ENCODE results near the gene ARHGAP5.
"Not testable (repeated sequence)": the region's sequence is repeated elsewhere in the genome, so short reads cannot be mapped to it uniquely, and the experiment has no call there.

The ARHGAP5 gene

DNA sequence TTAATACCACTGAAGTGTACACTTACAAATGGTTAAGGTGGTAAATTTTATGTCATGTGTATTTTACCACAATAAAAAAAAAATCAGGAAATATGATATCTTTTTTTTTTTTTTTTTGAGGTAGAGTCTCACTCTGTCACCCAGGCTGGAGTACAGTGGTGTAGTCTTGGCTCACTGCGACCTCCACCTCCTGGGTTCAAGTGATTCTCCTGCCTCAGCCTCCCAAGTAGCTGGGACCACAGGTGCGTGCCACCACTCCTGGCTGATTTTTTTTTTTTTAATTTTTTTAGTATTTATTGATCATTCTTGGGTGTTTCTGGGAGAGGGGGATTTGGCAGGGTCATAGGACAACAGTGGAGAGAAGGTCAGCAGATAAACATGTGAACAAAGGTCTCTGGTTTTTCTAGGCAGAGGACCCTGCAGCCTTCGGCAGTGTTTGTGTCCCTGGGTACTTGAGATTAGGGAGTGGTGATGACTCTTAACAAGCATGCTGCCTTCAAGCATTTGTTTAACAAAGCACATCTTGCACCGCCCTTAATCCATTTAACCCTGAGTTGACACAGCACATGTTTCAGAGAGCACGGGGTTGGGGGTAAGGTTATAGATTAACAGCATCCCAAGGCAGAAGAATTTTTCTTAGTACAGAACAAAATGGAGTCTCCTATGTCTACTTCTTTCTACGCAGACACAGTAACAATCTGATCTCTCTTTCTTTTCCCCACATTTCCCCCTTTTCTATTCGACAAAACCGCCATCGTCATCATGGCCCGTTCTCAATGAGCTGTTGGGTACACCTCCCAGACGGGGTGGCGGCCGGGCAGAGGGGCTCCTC, 50.0 kb downstream of the ARHGAP5 start:
- DNase-seq, result not testable (repeated sequence)

GRCh38 chr14:32127731-32128654, 50.9 kb downstream of the ARHGAP5 start:
- not testable (repeated sequence) for DNase-seq

- DNase-seq, result no peak
These were observed 51.6 kb downstream of the ARHGAP5 start for GRCh38 chr14:32128703-32129102.

DNA sequence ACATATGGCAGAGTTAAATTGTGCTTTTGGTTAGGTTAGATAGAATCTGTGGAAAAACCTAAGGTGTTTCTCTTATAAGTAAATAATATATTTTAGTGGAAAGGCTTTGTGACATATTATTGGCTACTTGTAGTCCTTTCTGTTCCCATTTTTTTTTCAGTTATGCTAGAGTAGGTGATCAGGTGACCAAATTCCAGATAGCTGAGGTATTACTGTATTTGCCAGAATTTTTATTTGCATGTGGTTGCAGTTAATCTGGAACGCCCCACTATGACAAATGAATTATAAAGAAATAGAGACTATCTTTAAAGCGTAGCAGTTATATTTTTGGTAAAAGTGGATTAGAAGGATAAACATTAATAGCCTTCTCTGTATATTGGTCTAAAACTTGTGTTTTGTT, 52.0 kb downstream of the ARHGAP5 start:
- no peak for DNase-seq

DNA sequence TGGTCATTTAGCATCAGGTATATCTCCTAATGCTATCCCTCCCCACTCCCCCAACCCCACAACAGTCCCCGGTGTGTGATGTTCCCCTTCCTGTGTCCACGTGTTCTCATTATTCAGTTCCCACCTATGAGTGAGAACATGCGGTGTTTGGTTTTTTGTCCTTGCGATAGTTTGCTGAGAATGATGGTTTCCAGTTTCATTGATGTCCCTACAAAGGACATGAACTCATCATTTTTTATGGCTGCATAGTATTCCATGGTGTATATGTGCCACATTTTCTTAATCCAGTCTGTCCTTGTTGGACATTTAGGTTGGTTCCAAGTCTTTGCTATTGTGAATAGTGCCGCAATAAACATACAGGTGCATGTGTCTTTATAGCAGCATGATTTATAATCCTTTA, 54.6 kb downstream of the ARHGAP5 start:
- DNase-seq, result not testable (repeated sequence)

- DNase-seq, result no peak
These were observed 57.5 kb downstream of the ARHGAP5 start for GRCh38 chr14:32134448-32135097.

GRCh38 chr14:32136027-32136825, 59.1 kb downstream of the ARHGAP5 start:
- no peak for DNase-seq

DNA sequence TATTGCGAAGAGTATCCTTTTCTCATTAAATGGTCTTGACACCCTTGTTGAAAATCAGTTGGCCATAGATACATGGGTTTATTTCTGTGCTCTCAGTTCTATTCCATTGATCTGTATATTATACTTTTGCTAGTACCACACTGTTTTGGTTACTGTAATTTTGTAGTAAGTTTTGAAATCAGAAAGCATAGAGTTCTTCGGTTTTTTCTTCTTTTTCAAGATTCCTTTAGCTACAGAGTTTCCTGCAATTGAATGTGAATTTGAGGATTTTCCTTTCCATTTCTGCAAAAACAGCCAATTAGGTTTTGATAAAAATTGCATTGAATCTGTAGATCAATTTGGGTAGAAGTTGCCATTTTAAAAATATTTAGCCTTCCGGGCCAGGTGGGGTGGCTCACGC, 60.2 kb downstream of the ARHGAP5 start:
- no peak for DNase-seq

- no peak for DNase-seq
These were observed 60.8 kb downstream of the ARHGAP5 start for GRCh38 chr14:32137892-32138291.

GRCh38 chr14:32142341-32142740, 65.2 kb downstream of the ARHGAP5 start:
- no peak for DNase-seq

GRCh38 chr14:32142754-32143437, 65.8 kb downstream of the ARHGAP5 start:
- DNase-seq, result no peak

DNA sequence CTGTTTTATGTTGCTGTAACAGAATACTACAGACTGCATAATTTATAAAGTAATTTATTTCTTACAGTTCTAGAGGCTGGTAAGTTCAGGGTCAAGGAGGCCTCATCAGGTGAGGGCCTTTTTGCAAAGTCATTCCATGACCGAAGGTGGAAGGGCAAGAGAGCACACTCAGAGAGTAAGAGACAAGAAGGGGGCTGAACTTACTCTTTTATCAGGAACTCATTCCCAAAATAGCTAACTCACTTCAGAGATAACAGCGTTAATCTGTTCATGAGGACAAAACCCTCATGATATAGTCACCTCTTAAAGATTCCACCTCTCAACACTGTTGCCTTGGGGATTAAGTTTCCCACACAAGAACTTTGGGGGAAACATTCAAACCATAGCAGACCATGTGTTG, 73.3 kb downstream of the ARHGAP5 start:
- no peak for DNase-seq

- no peak for DNase-seq
These were observed 88.9 kb downstream of the ARHGAP5 start for GRCh38 chr14:32166029-32166428.

DNA sequence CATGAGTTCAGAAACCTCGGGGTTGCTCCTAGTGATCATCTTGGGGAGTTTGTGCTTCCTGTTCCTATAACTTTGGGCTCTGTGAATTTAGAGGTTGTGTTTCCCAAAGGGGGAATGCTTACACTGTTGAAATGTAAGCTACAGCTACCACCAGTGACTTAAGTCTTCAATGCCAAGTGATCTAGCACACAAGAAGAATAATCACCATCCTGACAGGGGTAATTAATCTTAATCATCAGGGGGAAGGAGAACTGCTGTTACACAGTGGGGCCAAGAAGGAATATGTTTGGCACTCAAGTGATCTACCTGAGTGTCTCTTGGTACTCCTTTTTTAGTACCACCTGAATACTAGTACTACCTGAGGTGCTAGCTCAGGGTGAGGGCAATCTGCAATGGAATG, 89.8 kb downstream of the ARHGAP5 start:
- DNase-seq, result no peak

GRCh38 chr14:32167907-32168306, 90.8 kb downstream of the ARHGAP5 start:
- DNase-seq, result no peak

DNA sequence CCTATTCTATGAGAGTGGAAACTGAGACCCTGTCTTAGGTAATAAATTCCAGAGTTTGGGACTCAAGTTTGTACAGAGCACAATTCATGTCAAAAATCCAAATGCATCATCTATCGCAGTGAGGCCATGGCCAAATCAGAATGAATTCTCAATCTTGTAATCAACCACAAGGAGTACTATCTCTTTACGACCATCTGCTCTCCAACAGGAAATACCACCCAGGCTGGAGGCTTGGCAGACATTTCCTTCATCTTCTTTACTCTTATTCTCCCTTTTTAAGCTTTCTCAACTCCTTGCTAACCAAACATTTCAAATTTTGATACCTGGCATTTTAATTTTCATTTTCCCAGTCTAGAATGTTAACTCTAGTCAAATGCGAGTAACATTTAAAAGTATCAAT, 92.1 kb downstream of the ARHGAP5 start:
- DNase-seq, result peak; percentile 58

DNA sequence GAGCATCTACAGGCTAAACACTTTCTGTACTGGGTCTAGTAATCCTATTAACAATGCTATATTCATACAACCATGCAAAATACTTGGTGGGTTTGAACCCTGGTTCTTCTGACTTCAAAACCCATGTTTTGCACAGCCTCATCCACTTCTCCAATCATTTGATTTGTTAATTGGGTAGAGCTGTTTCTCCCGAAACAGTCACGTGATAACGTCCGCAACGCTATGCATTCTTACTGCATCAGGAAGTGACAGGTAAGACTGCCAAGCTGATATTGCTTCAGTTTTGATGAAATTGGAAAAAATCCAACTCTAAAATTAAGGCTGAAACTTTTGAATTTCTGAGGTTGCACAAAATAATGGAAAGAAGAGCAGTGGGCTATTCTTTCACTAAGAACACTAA, 94.4 kb downstream of the ARHGAP5 start:
- no peak for DNase-seq

DNA sequence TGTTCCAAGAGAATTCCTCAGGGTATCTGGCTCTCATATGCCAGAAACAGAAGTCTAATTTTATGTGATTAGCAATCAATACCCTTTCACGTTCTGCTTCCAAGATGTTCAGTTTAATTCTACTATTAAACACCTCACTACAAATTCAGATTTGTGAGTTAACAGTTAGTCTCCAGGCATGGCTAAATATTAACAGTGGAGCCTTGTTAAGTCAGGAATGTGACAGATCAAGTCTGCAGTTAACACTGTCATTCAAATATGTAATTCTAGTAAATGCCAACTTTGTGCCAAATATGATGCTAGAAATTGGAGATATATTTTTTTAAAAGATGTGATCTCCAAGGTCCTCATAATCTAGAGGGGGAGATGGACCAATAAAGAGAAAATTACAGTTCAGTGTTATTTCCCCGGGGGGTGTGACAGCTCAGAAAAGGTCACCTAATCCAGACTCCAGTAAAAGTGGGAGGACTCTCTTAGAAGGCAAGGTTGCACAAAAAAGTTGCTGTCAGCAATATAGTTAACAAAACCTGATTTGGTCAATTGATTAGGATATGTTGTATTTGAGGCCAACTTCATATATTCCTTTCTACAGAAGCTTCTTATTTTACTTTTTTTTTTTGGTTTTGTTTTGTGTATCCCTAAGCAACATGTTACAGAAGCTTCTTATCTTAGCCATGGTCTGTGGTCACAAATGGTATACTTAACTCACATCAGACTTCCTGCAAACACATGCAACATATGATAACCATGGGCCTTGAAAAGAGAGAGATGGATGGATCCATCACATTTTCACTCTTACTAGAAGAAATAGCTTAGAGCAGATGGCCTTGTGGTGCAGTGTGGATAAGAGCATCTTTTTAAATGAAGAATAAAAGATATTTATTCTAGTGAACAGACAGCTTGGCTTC, 106.3 kb downstream of the ARHGAP5 start:
- DNase-seq, result peak; percentile 22

DNA sequence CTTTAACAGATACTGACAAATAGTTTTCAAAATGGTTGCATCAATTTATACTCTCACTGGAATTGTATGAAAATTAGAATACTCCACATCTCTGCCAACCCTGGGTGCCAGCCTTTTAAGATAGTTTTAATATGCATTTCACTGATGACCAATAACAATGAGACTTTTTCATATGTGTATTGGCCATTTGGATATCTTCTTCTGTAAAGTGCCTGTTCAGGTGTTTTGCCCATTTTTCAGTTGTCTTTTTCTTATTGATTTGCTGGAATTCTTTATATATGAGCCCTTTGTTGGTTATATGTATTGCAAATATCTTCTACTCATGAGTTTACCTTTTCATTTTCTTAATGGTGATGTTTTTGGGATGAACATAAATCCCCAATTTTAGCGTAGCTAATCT, 108.0 kb downstream of the ARHGAP5 start:
- DNase-seq, result no peak

- DNase-seq, result no peak
These were observed 109.1 kb downstream of the ARHGAP5 start for GRCh38 chr14:32186248-32186647.

- DNase-seq, result no peak
These were observed 112.7 kb downstream of the ARHGAP5 start for GRCh38 chr14:32189811-32190210.

Data from hematopoietic multipotent progenitor cell treated with erythropoietin and hydrocortisone succinate and interleukin-3 and kit ligand, for 6 days (in vitro differentiated cells).